GM13976 (cell line): ENCODE measurements around the gene SETSIP.

Experiments used
- DNase-seq: peaks from one replicate; pipeline ENCODE4 v3.0.0; 2012; ENCODE audit warnings: low spot score
- in situ Hi-C: fragments of 300-500 bp; cut with MboI; formaldehyde crosslinking; loops from one replicate; pipeline ENCODE4 v1.12.0; 2022; ENCODE audit warnings: low sequenced_read_pairs, mixed read lengths, inconsistent platforms; ENCODE audit not compliant: unreplicated experiment
- TF ChIP-seq, protein P1 (sequence below): IDR thresholded peaks from 2 replicates; pipeline ENCODE4 v1.5.1; 2012; ENCODE audit warnings: borderline replicate concordance, mild to moderate bottlenecking; ENCODE audit not compliant: insufficient read depth; ENCODE audit errors: extremely low read depth, missing control alignments, control extremely low read depth

SETSIP gene

DNA sequence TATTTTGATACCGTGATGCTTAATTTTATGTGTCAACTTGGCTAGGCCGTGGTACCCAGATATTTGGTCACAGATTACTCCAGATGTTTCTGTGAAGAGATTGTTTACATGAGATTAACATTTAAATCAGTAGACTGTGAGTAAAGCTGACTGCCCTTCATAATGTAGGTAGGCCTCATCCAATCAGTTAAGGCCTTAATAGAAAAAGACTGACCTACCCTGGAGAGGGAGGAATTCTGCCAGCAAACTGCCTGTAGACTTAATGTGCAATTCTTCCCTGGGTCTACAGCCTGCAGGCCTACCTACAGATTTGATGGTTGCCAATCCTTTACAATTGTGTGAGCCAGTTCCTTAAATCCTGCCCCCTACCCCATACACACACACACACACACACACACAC, 4.3 kb downstream of the SETSIP start:
- TF ChIP-seq, protein P1, sequence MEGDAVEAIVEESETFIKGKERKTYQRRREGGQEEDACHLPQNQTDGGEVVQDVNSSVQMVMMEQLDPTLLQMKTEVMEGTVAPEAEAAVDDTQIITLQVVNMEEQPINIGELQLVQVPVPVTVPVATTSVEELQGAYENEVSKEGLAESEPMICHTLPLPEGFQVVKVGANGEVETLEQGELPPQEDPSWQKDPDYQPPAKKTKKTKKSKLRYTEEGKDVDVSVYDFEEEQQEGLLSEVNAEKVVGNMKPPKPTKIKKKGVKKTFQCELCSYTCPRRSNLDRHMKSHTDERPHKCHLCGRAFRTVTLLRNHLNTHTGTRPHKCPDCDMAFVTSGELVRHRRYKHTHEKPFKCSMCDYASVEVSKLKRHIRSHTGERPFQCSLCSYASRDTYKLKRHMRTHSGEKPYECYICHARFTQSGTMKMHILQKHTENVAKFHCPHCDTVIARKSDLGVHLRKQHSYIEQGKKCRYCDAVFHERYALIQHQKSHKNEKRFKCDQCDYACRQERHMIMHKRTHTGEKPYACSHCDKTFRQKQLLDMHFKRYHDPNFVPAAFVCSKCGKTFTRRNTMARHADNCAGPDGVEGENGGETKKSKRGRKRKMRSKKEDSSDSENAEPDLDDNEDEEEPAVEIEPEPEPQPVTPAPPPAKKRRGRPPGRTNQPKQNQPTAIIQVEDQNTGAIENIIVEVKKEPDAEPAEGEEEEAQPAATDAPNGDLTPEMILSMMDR: no peak
- in situ Hi-C loops: no loop called here
- DNase-seq: no peak

DNA sequence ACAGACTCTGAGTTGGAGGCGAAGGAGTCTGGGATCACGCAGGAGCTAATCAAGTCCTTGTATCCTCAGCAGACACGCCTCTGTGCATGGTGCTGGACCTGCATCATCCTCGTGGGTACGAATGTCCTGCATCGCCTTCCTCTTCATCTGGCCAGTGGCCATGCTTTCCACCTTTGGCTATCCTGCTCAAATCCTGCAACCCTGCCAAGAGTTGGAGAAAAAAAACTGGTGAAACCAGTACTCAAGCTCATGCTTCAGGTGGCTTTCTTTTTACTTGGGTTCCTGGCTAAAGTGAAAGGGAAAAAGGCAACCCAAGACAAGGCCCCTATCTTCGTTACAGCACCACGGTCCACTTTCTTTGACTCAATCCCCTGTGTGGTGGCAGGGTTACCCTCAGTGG, 8.9 kb downstream of the SETSIP start:
- DNase-seq: no peak
- in situ Hi-C loops: no loop called here
- TF ChIP-seq, protein P1: no peak

DNA sequence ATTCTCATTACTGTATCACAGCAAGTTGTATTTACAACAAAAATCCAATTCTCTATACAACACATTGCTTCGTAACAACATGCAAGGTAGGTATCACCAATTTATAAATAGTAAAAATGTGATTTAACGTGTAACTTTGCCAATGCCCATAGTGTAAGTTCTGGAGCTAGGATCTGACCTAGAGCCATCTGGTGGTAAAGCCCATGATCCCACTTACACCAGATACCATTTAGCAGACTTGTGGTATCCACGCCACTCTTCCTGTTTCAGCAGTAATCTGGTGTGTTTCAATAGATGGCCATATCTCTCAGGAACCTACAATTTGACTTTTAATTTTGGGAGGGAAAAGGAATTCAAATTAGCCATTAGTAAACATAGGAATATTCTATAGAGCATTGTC, 10.2 kb downstream of the SETSIP start:
- in situ Hi-C loops: no loop called here
- DNase-seq: no peak
- TF ChIP-seq, protein P1: no peak

- in situ Hi-C loops: no loop called here
- no peak for DNase-seq
- TF ChIP-seq, protein P1: no peak
Observed at GRCh38 chr1:92051948-92052347, 23.3 kb downstream of the SETSIP start.

DNA sequence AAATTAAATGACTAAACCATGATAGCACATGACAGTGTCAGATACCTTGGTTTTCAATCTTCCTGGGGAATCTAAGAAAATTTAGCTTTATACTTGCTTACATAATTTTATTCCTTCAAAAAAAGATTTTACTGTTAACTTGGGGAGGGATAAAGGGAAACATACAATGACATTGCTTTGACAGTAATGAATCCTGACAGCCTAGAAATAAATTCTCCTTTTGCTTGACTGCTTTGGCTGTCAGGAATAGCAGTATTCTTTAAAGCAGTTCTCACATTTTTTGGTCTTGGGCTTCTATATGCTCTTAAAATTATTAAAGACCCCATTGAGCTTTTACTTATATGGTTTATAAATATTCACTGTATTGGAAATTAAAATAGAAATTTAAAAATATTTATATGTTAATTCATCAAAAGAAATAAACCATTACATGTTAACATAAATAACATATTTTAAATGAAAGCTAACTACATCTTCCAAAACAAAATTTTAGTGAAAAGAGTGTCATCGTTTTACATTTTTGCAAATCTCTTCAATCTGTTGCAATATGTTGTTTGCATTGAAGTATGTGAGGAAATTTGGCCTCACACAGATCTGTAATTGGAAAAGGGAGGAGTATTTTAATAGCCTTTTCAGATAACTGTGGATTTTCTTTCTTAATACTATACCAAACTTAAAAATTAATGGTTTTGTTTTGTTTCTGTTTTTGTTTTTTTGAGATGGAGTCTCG, 29.3 kb downstream of the SETSIP start:
- in situ Hi-C loops: no loop called here
- no peak for DNase-seq
- TF ChIP-seq, protein P1: no peak

DNA sequence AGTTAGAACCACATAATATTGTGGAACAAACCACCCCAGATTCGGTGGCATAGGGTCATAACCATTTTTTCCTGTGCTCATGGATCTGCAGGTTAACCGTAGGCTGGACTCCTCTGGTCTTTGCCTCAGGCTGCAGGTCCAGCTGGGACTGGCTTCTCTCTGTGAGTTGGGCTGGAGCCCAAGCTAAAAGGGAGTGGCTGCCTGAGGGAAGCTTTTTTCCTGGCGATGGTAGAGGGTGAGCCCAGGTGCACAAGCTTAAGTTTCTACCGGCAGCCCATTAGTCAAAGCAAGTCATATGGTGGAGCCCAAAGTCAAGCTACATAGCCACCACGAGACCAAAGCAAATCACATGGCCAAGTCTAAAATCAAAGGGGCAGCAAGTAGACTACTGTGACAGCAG, 31.6 kb downstream of the SETSIP start:
- in situ Hi-C loops: no loop called here

More for the DNA sequence above, 31.6 kb downstream of the SETSIP start:
- no peak for DNase-seq
- TF ChIP-seq, protein P1: no peak
